H9 (cell line): ENCODE results near the gene RPS29. TPM values are rescaled to one million over a fixed set of nuclear protein-coding genes. Genes with fewer than 3 reads are reported as not detected.

Source experiments
- DNase-seq: peaks from one replicate; pipeline ENCODE4 v3.0.0-alpha.2; 2017
- H2AFZ ChIP-seq: one replicate; pipeline ENCODE4 v1.6.1; 2013; ENCODE audit warnings: mild to moderate bottlenecking, low read length, control low read depth, moderate library complexity
- H2AK5ac ChIP-seq: 2 replicates; pipeline ENCODE4 v1.6.1; 2013; ENCODE audit warnings: low read length, control low read depth, mixed read lengths; ENCODE audit not compliant: insufficient read length
- H2BK120ac ChIP-seq: one replicate; pipeline ENCODE4 v1.6.1; 2013; ENCODE audit warnings: low read depth, mild to moderate bottlenecking, low read length, control low read depth, inconsistent platforms; ENCODE audit not compliant: poor library complexity, severe bottlenecking
- H2BK12ac ChIP-seq: 2 replicates; pipeline ENCODE4 v1.6.1; 2013; ENCODE audit warnings: low read length, control low read depth, mixed read lengths, low read depth; ENCODE audit not compliant: insufficient read length
- H2BK15ac ChIP-seq: 2 replicates; pipeline ENCODE4 v1.6.1; 2013; ENCODE audit warnings: low read depth, low read length, control low read depth
- H2BK20ac ChIP-seq: one replicate; pipeline ENCODE4 v1.6.1; 2013; ENCODE audit warnings: low read depth, mild to moderate bottlenecking, low read length, control low read depth, inconsistent platforms; ENCODE audit not compliant: poor library complexity, severe bottlenecking
- H2BK5ac ChIP-seq: 2 replicates; pipeline ENCODE4 v1.6.1; 2013; ENCODE audit warnings: low read length, control low read depth, mixed read lengths; ENCODE audit not compliant: insufficient read length
- H3K14ac ChIP-seq: 2 replicates; pipeline ENCODE4 v1.6.1; 2013; ENCODE audit warnings: low read length, control low read depth; ENCODE audit not compliant: insufficient read depth
- H3K18ac ChIP-seq: 2 replicates; pipeline ENCODE4 v1.6.1; 2013; ENCODE audit warnings: low read depth, mild to moderate bottlenecking, mixed read lengths, low read length, control low read depth; ENCODE audit not compliant: insufficient read length
- H3K23ac ChIP-seq: 2 replicates; pipeline ENCODE4 v1.6.1; 2013; ENCODE audit warnings: low read length, control low read depth, mixed read lengths, low read depth; ENCODE audit not compliant: insufficient read length
- H3K23me2 ChIP-seq: 2 replicates; pipeline ENCODE4 v1.6.1; 2013; ENCODE audit warnings: low read depth, mild to moderate bottlenecking, mixed read lengths, low read length, control low read depth; ENCODE audit not compliant: insufficient read length, poor library complexity, severe bottlenecking
- H3K27ac ChIP-seq: 2 replicates; pipeline ENCODE4 v1.5.1; 2013; ENCODE audit warnings: low read length, control low read depth, mixed read lengths, low read depth; ENCODE audit not compliant: insufficient read length
- H3K27me3 ChIP-seq: 2 replicates; pipeline ENCODE4 v1.6.1; 2013; ENCODE audit warnings: low read length, control low read depth, inconsistent platforms; ENCODE audit not compliant: insufficient read depth
- H3K4ac ChIP-seq: 2 replicates; pipeline ENCODE4 v1.6.1; 2013; ENCODE audit warnings: low read depth, mild to moderate bottlenecking, control low read depth, inconsistent platforms, low read length, moderate library complexity
- H3K4me1 ChIP-seq: 2 replicates; pipeline ENCODE4 v1.6.1; 2013; ENCODE audit warnings: low read length, control low read depth, inconsistent platforms; ENCODE audit not compliant: insufficient read depth
- H3K4me2 ChIP-seq: 2 replicates; pipeline ENCODE4 v1.6.1; 2013; ENCODE audit warnings: low read length, control low read depth, mixed read lengths; ENCODE audit not compliant: insufficient read length, insufficient read depth
- H3K56ac ChIP-seq: 2 replicates; pipeline ENCODE4 v1.6.1; 2013; ENCODE audit warnings: low read depth, mild to moderate bottlenecking, mixed read lengths, low read length, control low read depth; ENCODE audit not compliant: insufficient read length
- H3K79me1 ChIP-seq: 2 replicates; pipeline ENCODE4 v1.6.1; 2013; ENCODE audit warnings: low read depth, mild to moderate bottlenecking, moderate library complexity, low read length, control low read depth, inconsistent platforms; ENCODE audit not compliant: insufficient read depth, poor library complexity, severe bottlenecking
- H3K79me2 ChIP-seq: 2 replicates; pipeline ENCODE4 v1.6.1; 2013; ENCODE audit warnings: low read length, control low read depth, inconsistent platforms; ENCODE audit not compliant: insufficient read depth
- H3K9ac ChIP-seq: 2 replicates; pipeline ENCODE4 v1.6.1; 2013; ENCODE audit warnings: low read length, control low read depth, mixed read lengths; ENCODE audit not compliant: insufficient read length; ENCODE audit errors: extremely low read depth
- H3K9me3 ChIP-seq: one replicate; pipeline ENCODE4 v1.6.1; 2013; ENCODE audit warnings: low read depth, low read length, inconsistent platforms; ENCODE audit not compliant: control insufficient read depth
- H3T11ph ChIP-seq: one replicate; pipeline ENCODE4 v1.6.1; 2013; ENCODE audit warnings: mild to moderate bottlenecking, low read length, control low read depth, inconsistent platforms
- H4K20me1 ChIP-seq: one replicate; pipeline ENCODE4 v1.6.1; 2013; ENCODE audit not compliant: control insufficient read depth, insufficient read length, insufficient read depth
- H4K5ac ChIP-seq: 2 replicates; pipeline ENCODE4 v1.6.1; 2013; ENCODE audit warnings: low read depth, mild to moderate bottlenecking, mixed read lengths, low read length, control low read depth; ENCODE audit not compliant: insufficient read length
- H4K8ac ChIP-seq: replicated peaks from 2 replicates; pipeline ENCODE4 v1.6.1; 2013; ENCODE audit warnings: low read length, control low read depth, mixed read lengths, low read depth; ENCODE audit not compliant: insufficient read length
- H4K91ac ChIP-seq: 2 replicates; pipeline ENCODE4 v1.6.1; 2013; ENCODE audit warnings: low read depth, mild to moderate bottlenecking, moderate library complexity, mixed read lengths, low read length, control low read depth; ENCODE audit not compliant: insufficient read length
- H3K27ac Mint-ChIP-seq, 3 experiments: 2 replicates in 2 of 3; 3 replicates in 1 of 3; pipeline ENCODE4 v1.8.0; 2020 to 2021; ENCODE audit warnings: mixed read lengths in 3 of 3, mild to moderate bottlenecking in 1 of 3, moderate library complexity in 1 of 3
- H3K27me3 Mint-ChIP-seq: 2 replicates; pipeline ENCODE4 v1.8.0; 2021; ENCODE audit warnings: low read depth, mild to moderate bottlenecking, moderate library complexity, mixed read lengths
- H3K36me3 Mint-ChIP-seq, 3 experiments: 2 replicates in 2 of 3; 3 replicates in 1 of 3; pipeline ENCODE4 v1.8.0; 2020 to 2021; ENCODE audit warnings: low read depth in 3 of 3, mixed read lengths in 3 of 3; ENCODE audit not compliant: insufficient read depth in 1 of 3
- H3K4me1 Mint-ChIP-seq, 2 experiments: 2 replicates each; pipeline ENCODE4 v1.8.0; 2020; ENCODE audit warnings: mixed read lengths in 2 of 2
- H3K4me3 Mint-ChIP-seq, 2 experiments: 2 replicates in 1 of 2; 3 replicates in 1 of 2; pipeline ENCODE4 v1.8.0; 2020 to 2021; ENCODE audit warnings: mild to moderate bottlenecking in 2 of 2, mixed read lengths in 2 of 2, moderate library complexity in 1 of 2
- H3K9me3 Mint-ChIP-seq, 2 experiments: 2 replicates in 1 of 2; 3 replicates in 1 of 2; pipeline ENCODE4 v1.8.0; 2020; ENCODE audit warnings: mild to moderate bottlenecking in 2 of 2, mixed read lengths in 2 of 2, moderate library complexity in 1 of 2
- CTCF ChIP-seq: fragments of 200-600 bp; sonication (generic); conservative IDR thresholded peaks from 3 replicates; pipeline ENCODE4 v1.8.0; 2021; ENCODE audit warnings: antibody characterized with exemption, mild to moderate bottlenecking
- WGBS: extraction: QIAGEN DNeasy Blood & Tissue Kit; methylation state at CpG from one replicate; pipeline ENCODE4 v1.1.7; 2013; ENCODE audit warnings: missing lambda C conversion rate, low lambda C conversion rate, mixed read lengths; ENCODE audit not compliant: insufficient read length; ENCODE audit errors: extremely low coverage; 5-methylcytosine and 5-hydroxymethylcytosine counted together
- total RNA-seq: library from RNA; stranded (reverse); gene quantifications from 2 replicates; pipeline ENCODE4 v1.2.1, GENCODE V29; 2021

RPS29 gene
- total RNA-seq, 1 experiment from 2014 or later, result 1,963 TPM

- H3K4me1 ChIP-seq, result no peaks in the 10 kb centered on the region
- DNase-seq, result no peak
- no peak overlapping the region for H2BK12ac ChIP-seq
- Mint-ChIP-seq H3K27me3 (no peaks in the 10 kb centered on the region), H3K4me1 (peaks cover 0 to 6% of the 10 kb centered on the region in 2 experiments; a peak in 2 of 4 replicates), H3K36me3 (peaks cover 52 to 54% (median 53%) of the 10 kb centered on the region in 3 experiments), H3K4me3 (no peak overlapping the region), H3K9me3 (peaks cover 5 to 8% of the 10 kb centered on the region in 2 experiments; a peak in 4 of 5 replicates), H3K27ac (no peak overlapping the region)
- no peak overlapping the region for H3K23ac ChIP-seq
- H3K4ac ChIP-seq, result no peak overlapping the region
- H3K27ac ChIP-seq, result no peak overlapping the region
- no peaks in the 10 kb centered on the region for H3K27me3 ChIP-seq
- no peaks in the 10 kb centered on the region for H4K20me1 ChIP-seq
- H2BK15ac ChIP-seq, result no peak overlapping the region
- no peak overlapping the region for H2BK120ac ChIP-seq
- no peak overlapping the region for H3K56ac ChIP-seq
- no peak overlapping the region for H2AK5ac ChIP-seq
- no CpG with 5 or more reads among the region's 5 CpGs for WGBS
- H3K14ac ChIP-seq, result no peak overlapping the region
- TF ChIP-seq CTCF, result no peak
- H2BK5ac ChIP-seq, result no peak overlapping the region
- H2BK20ac ChIP-seq, result no peak overlapping the region
- no peaks in the 10 kb centered on the region for H3K9me3 ChIP-seq
- H3K23me2 ChIP-seq, result no peaks in the 10 kb centered on the region
- H3K9ac ChIP-seq, result no peak overlapping the region
- H4K5ac ChIP-seq, result no peak overlapping the region
- no peak overlapping the region for H2AFZ ChIP-seq
- H3T11ph ChIP-seq, result no peak overlapping the region
- no peak overlapping the region for H3K18ac ChIP-seq
- H3K79me2 ChIP-seq, result no peaks in the 10 kb centered on the region
- H4K8ac ChIP-seq, result no peak overlapping the region
- no peak overlapping the region for H4K91ac ChIP-seq
- H3K79me1 ChIP-seq, result no peaks in the 10 kb centered on the region
- H3K4me2 ChIP-seq, result no peak overlapping the region
These were observed 12.1 kb downstream of the RPS29 start for GRCh38 chr14:49574038-49574437.
